IPS DF 6.9 (cell line): ENCODE data around the gene CGB7.

Experiments
- DNase-seq: peaks from one replicate; pipeline ENCODE4 v3.0.0-alpha.2; 2013; ENCODE audit warnings: low read depth, low spot score
- H3K27ac ChIP-seq: one replicate; pipeline ENCODE4 v1.5.1; 2013; ENCODE audit warnings: low read length, control low read depth
- H3K27me3 ChIP-seq: 2 replicates; pipeline ENCODE4 v1.6.1; 2013; ENCODE audit warnings: mild to moderate bottlenecking, low read length; ENCODE audit not compliant: control insufficient read depth, insufficient read depth
- H3K36me3 ChIP-seq: 2 replicates; pipeline ENCODE4 v1.6.1; 2013; ENCODE audit warnings: low read length; ENCODE audit not compliant: control insufficient read depth, insufficient read depth
- H3K4me1 ChIP-seq: 2 replicates; pipeline ENCODE4 v1.6.1; 2013; ENCODE audit warnings: low read length; ENCODE audit not compliant: control insufficient read depth, insufficient read depth
- H3K4me3 ChIP-seq: 2 replicates; pipeline ENCODE4 v1.5.1; 2013; ENCODE audit warnings: mild to moderate bottlenecking, low read length
- H3K9me3 ChIP-seq: 2 replicates; pipeline ENCODE4 v1.6.1; 2013; ENCODE audit warnings: low read length, inconsistent platforms; ENCODE audit not compliant: control insufficient read depth, insufficient read depth
- WGBS: extraction: QIAGEN DNeasy Blood & Tissue Kit; methylation state at CpG from one replicate; pipeline ENCODE4 v1.1.7; 2013; ENCODE audit warnings: mixed read lengths, missing lambda C conversion rate; ENCODE audit not compliant: insufficient read length, insufficient coverage; 5-methylcytosine and 5-hydroxymethylcytosine counted together

The CGB7 gene

DNA sequence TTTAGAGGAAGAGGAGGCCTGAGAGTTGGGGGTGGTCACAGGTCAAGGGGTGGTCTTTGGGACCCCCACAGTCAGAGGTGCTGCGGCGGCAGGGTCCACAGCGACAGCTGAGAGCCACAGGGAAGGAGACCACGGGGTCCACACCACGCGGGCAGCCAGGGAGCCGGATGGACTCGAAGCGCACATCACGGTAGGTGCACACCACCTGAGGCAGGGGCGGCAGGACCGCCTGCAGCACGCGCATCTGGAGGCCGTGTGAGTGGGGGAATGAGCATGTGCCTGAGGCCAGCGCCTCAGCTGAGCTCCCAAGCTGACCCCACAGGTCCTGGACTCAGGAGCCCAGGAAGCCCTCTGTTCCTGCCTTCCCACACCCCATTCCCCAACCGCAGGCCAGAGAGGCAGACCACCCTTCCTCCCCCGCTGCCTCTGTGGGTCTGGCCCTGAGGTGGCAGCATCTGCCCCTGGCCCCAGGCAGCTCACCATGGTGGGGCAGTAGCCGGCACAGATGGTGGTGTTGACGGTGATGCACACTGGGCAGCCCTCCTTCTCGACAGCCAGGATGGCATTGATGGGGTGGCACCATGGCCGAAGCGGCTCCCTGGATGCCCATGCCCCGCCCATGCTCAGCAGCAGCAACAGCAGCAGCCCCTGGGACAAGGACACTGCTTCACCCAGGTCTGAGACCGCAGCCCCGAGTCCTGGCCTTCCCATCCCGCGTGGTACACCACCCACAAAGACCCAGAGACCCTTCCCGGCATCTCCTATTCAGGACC is 41.3 kb downstream of the CGB7 start:
- no peak overlapping the region for H3K27ac ChIP-seq
- WGBS = no CpG with 5 or more reads among the region's 29 CpGs
- no peak overlapping the region for H3K4me3 ChIP-seq

DNA sequence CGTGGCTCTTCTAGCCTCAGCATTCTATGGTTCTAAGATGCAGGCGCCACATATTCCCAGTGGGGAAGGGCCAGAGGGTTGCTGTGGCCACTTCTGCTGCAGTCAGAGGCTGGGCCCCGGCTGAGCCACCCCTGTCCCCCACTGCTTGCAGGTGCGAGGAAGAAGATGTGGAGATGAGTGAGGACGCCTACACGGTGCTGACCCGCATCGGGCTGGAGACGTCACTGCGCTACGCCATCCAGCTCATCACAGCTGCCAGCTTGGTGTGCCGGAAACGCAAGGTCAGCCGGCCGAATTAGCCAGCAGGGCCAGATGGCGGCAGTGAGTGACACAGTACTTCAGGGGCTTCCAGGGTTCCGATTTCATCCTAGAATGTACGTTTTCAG is 42.7 kb downstream of the CGB7 start:
- no peak overlapping the region for H3K4me3 ChIP-seq
- H3K9me3 ChIP-seq = no peaks in the 10 kb centered on the region
- H3K36me3 ChIP-seq = peaks cover 33% of the 10 kb centered on the region
- WGBS = no CpG with 5 or more reads among the region's 18 CpGs
- H3K27me3 ChIP-seq = no peaks in the 10 kb centered on the region; the same call in 1 of the 2 replicates
- H3K27ac ChIP-seq = no peak overlapping the region
- peaks cover 5% of the 10 kb centered on the region for H3K4me1 ChIP-seq
- DNase-seq = no peak

More for the DNA sequence above, 41.3 kb downstream of the CGB7 start:
- Histone ChIP-seq H3K9me3 (no peaks in the 10 kb centered on the region), H3K27me3 (no peaks in the 10 kb centered on the region; the same call in 1 of the 2 replicates), H3K36me3 (peaks cover 27% of the 10 kb centered on the region), H3K4me1 (peaks cover 8% of the 10 kb centered on the region)
- no peak for DNase-seq

DNA sequence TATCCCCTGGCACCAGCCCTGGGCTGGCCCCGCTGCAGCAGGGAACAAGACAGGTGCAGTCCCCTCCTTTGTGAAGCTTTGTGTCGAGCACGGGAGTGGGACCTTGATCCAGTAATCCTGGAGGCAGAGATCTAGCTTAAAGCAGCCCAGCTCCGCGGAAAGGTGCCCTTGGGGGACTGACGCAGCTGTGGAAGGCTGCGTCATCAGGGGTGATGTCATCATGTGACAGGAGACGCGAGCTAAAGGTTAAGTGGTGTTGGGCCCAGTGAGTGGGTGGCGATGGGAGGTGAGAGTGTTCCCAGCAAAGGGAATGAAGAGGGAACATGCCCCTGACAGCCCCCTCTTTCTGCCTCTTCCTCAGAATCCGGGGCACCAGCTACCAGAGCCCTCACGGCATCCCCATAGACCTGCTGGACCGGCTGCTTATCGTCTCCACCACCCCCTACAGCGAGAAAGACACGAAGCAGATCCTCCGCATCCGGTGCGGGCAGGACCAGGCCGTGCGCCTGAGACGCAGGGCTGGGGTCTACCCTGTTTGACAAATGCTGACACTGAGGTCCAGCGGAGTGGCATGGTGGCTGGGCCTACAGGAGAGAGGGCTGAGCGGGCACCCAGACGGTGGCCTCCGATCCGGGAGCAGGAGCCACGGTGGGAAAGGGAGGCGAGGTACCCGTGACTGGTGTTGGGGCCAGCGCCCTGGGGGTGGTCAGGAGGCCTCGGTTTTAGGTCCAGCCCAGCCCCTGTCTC is 43.3 kb downstream of the CGB7 start:
- no CpG with 5 or more reads among the region's 32 CpGs for WGBS
- Histone ChIP-seq H3K4me1 (peaks cover 5% of the 10 kb centered on the region), H3K4me3 (no peak overlapping the region), H3K9me3 (no peaks in the 10 kb centered on the region), H3K36me3 (peaks cover 38% of the 10 kb centered on the region), H3K27ac (no peak overlapping the region), H3K27me3 (no peaks in the 10 kb centered on the region; the same call in 1 of the 2 replicates)
- no peak for DNase-seq

DNA sequence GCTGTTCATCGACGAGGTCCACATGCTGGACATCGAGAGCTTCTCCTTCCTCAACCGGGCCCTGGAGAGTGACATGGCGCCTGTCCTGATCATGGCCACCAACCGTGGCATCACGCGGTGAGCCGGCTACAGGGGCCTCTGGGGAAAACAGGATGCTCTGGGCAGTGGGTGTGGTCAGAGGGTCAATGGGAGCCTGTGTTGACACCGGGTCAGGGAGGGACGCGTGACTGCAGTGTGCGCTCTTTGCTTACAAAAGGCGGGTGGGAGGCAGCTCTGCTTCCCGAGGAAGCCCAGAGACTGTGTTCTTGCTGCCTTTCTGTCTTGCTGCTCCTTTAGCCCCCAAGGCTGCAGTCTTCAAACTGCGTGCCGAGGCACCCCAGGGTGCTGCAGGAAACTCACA is 46.4 kb downstream of the CGB7 start:
- no peak for DNase-seq
- no CpG with 5 or more reads among the region's 17 CpGs for WGBS
- Histone ChIP-seq H3K27ac (no peak overlapping the region), H3K4me3 (no peak overlapping the region), H3K9me3 (no peaks in the 10 kb centered on the region), H3K4me1 (no peaks in the 10 kb centered on the region), H3K36me3 (peaks cover 49% of the 10 kb centered on the region), H3K27me3 (no peaks in the 10 kb centered on the region)

DNA sequence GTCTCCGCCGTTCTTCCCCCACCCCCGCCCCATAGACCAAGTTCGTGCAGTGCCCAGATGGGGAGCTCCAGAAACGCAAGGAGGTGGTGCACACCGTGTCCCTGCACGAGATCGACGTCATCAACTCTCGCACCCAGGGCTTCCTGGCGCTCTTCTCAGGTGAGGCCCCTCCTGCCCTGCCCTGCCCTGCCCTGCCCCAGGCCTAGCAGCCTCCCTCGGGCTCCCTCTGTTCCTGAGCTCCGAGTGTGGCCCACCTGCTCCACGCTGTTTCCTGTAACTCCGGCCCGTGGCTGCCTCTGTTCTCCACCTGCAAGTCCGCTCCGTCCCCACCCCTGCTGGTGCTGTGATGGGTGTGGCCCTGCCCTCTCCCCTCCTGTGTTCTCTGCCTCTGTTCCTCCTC is 47.1 kb downstream of the CGB7 start:
- no peaks in the 10 kb centered on the region for H3K4me1 ChIP-seq
- no peak overlapping the region for H3K27ac ChIP-seq
- no peaks in the 10 kb centered on the region for H3K9me3 ChIP-seq
- no CpG with 5 or more reads among the region's 18 CpGs for WGBS
- H3K36me3 ChIP-seq = peaks cover 49% of the 10 kb centered on the region
- DNase-seq = no peak
- H3K27me3 ChIP-seq = no peaks in the 10 kb centered on the region
- H3K4me3 ChIP-seq = no peak overlapping the region

DNA sequence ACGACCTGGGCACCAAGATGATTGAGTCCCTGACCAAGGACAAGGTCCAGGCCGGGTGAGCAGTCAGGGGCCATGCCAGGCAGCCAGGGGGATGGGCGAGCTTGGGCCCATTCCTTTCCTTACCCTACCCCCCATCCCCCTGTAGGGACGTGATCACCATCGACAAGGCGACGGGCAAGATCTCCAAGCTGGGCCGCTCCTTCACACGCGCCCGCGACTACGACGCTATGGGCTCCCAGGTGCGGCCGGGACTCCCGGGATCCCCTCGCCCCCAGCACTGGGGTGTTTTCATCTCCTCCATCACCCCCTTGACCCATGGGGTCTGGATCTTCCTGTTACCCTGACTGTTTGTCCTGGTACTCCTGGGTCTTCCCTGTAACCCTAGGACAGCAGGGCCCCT is 47.7 kb downstream of the CGB7 start:
- Histone ChIP-seq H3K27ac (no peak overlapping the region), H3K4me1 (no peaks in the 10 kb centered on the region), H3K36me3 (peaks cover 47% of the 10 kb centered on the region), H3K27me3 (no peaks in the 10 kb centered on the region), H3K9me3 (no peaks in the 10 kb centered on the region), H3K4me3 (no peak overlapping the region)
- DNase-seq = no peak
- WGBS = no CpG with 5 or more reads among the region's 18 CpGs

DNA sequence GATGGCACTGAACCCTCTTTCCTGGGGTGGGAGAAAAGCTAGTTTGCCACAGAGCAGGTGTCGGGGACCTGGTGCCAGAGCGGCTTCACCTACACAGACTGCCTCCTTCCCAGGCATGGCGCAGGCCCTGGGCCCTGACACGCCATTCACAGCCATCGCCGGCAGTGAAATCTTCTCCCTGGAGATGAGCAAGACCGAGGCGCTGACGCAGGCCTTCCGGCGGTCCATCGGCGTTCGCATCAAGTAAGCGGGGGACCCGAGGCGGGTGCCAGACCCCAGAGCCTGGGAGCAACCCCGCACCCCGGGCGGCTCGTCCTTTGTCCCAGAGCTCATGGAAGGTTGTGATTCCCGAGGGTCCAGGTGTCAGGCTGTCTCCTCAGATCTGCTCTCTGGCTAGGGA is 50.6 kb downstream of the CGB7 start:
- Histone ChIP-seq H3K36me3 (peaks cover 43% of the 10 kb centered on the region), H3K27ac (no peak overlapping the region), H3K4me3 (no peak overlapping the region), H3K4me1 (no peaks in the 10 kb centered on the region), H3K9me3 (no peaks in the 10 kb centered on the region), H3K27me3 (no peaks in the 10 kb centered on the region)
- no CpG with 5 or more reads among the region's 22 CpGs for WGBS
- DNase-seq = no peak

DNA sequence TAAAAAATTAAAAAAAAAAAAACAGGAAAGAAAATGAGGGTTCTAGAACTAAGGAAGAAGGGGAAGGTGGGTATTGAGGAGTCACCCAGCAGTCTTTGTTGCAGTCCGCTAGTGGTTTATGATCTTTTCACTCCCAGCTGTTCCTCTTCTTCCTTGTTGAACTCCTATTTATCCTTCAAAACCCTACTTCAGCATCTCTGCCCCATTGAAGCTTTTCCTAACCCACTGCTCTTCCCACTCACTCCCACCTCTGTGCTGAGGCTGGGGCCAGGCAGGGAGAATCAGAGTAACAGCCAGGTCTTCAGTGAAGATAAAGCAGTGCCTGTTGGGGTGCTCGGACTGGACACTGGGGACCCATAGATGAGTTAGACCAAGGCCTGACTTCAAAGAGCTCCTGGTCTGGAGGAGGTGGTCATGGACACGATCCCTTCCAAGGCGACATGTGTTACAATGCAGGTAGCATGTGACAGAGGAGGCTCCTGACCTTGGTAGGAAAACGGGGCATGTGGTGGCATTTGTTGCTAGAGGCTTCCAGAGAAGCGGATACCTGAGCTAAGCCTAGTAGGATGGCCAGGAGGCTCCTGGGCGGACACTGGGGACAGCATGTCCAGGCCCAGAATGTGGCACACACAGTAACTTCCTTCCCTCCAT is 52.5 kb downstream of the CGB7 start:
- Histone ChIP-seq H3K4me1 (no peaks in the 10 kb centered on the region), H3K4me3 (no peak overlapping the region), H3K36me3 (peaks cover 37% of the 10 kb centered on the region), H3K9me3 (no peaks in the 10 kb centered on the region), H3K27ac (no peak overlapping the region), H3K27me3 (no peaks in the 10 kb centered on the region)
- no CpG with 5 or more reads among the region's 7 CpGs for WGBS
- DNase-seq = no peak
